Sigmoid colon (tissue), 4 donors: Measurements from ENCODE around the gene HMGB2.

Source experiments
- POLR2A ChIP-seq, 2 donors: fragments of 450-650 bp; IDR thresholded peaks; one replicate each; pipeline ENCODE4 v1.6.1; 2016; ENCODE audit warnings: antibody characterized with exemption in 2 of 2, mild to moderate bottlenecking in 2 of 2, moderate library complexity in 2 of 2
- POLR2AphosphoS5 ChIP-seq, 4 donors: sonication (generic); formaldehyde crosslinking; IDR thresholded peaks; one replicate each; pipeline ENCODE4 v1.6.1; 2017; ENCODE audit warnings: antibody characterized with exemption in 4 of 4
- TF ChIP-seq, protein P1 (sequence below), 4 experiments: fragments of 450-650 bp in 3 of 4; fragments of 200-600 bp in 1 of 4; IDR thresholded peaks; one replicate each; pipeline ENCODE4 v1.5.1; 2016 to 2019; ENCODE audit warnings: antibody characterized with exemption in 4 of 4, mild to moderate bottlenecking in 3 of 4, moderate library complexity in 2 of 4

DNA sequence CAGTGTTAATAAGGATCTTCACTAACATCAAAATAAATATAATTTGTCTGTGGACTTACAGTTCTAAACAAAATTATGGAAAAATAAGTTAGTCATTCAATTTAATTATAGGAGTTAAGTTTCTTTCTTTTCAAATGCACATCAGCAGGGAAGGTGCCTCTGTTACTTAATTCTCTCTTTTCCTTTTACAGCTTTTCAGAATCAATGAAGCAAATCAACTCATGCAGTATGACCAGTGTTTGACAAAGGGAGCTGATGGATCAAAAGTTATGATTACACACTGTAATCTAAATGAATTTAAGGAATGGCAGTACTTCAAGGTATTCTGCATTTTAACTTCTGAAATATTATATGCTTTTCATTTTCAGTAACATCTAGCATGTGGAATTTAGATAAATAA, 15.9 kb downstream of the HMGB2 start:
- no peak for TF ChIP-seq POLR2AphosphoS5 (IDR thresholded peaks at IDR 0.05)
- TF ChIP-seq, protein P1, sequence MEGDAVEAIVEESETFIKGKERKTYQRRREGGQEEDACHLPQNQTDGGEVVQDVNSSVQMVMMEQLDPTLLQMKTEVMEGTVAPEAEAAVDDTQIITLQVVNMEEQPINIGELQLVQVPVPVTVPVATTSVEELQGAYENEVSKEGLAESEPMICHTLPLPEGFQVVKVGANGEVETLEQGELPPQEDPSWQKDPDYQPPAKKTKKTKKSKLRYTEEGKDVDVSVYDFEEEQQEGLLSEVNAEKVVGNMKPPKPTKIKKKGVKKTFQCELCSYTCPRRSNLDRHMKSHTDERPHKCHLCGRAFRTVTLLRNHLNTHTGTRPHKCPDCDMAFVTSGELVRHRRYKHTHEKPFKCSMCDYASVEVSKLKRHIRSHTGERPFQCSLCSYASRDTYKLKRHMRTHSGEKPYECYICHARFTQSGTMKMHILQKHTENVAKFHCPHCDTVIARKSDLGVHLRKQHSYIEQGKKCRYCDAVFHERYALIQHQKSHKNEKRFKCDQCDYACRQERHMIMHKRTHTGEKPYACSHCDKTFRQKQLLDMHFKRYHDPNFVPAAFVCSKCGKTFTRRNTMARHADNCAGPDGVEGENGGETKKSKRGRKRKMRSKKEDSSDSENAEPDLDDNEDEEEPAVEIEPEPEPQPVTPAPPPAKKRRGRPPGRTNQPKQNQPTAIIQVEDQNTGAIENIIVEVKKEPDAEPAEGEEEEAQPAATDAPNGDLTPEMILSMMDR (IDR thresholded peaks at IDR 0.05): no peak
- TF ChIP-seq POLR2A (IDR thresholded peaks at IDR 0.05): no peak
